IMR-90 (cell line): ENCODE results near the gene ETV6. TPM values are rescaled to one million over a fixed set of nuclear protein-coding genes. Genes with fewer than 3 reads are reported as not detected.
A peak's percentile ranks its signal among the peaks of the same experiment; 100 is the strongest.

ENCODE experiments used
- ATAC-seq: fragments of 200-7000 bp; cut with Tn5 transposase; 2 replicates; pipeline ENCODE4 v1.9.1; 2020; ENCODE audit warnings: low read depth, mild to moderate bottlenecking, moderate library complexity
- BruUV-seq: library from RNA; stranded (reverse); fragments of 400-500 nt; replicated peaks from 2 replicates; lab custom pipeline; 2021; lab: Mats Ljungman, UMichigan
- CTCF ChIA-PET: fragments of 300-600 bp; formaldehyde crosslinking; extraction: SDS; loops from one replicate; lab custom pipeline; 2021; ENCODE audit warnings: antibody characterized with exemption; lab: Yijun Ruan, JAX
- POLR2A ChIA-PET: fragments of 300-600 bp; sonication (Branson Sonifier 250); formaldehyde crosslinking; loops from one replicate; lab custom pipeline; 2022; ENCODE audit warnings: antibody characterized with exemption; ENCODE audit not compliant: unreplicated experiment; lab: Charles Lee
- DNase-seq: peaks from one replicate; pipeline ENCODE4 v3.0.0; 2013
- H2AFZ ChIP-seq: replicated peaks from 2 replicates; pipeline ENCODE3; 2013; ENCODE audit warnings: low read length, mild to moderate bottlenecking; ENCODE audit not compliant: poor library complexity
- H2AK5ac ChIP-seq: 2 replicates; pipeline ENCODE4 v1.6.1; 2013; ENCODE audit warnings: low read depth, low read length, inconsistent platforms
- H2AK9ac ChIP-seq: replicated peaks from 2 replicates; pipeline ENCODE3; 2013; ENCODE audit warnings: mild to moderate bottlenecking, low read depth, low read length, moderate library complexity; ENCODE audit not compliant: poor library complexity
- H2BK120ac ChIP-seq: 2 replicates; pipeline ENCODE4 v1.6.1; 2013; ENCODE audit warnings: low read depth, low read length, inconsistent platforms
- H2BK15ac ChIP-seq: 3 replicates; pipeline ENCODE4 v1.6.1; 2013; ENCODE audit warnings: low read depth, low read length, inconsistent platforms
- H2BK20ac ChIP-seq: 2 replicates; pipeline ENCODE4 v1.6.1; 2013; ENCODE audit warnings: low read depth, mild to moderate bottlenecking, inconsistent platforms, low read length, moderate library complexity
- H2BK5ac ChIP-seq: 2 replicates; pipeline ENCODE4 v1.6.1; 2013; ENCODE audit warnings: mild to moderate bottlenecking, low read depth, low read length, inconsistent platforms; ENCODE audit not compliant: poor library complexity, severe bottlenecking
- H3K14ac ChIP-seq: replicated peaks from 2 replicates; pipeline ENCODE4 v1.6.1; 2013; ENCODE audit warnings: low read depth, low read length, inconsistent platforms
- H3K18ac ChIP-seq: 2 replicates; pipeline ENCODE4 v1.6.1; 2013; ENCODE audit warnings: low read depth, low read length, control low read depth
- H3K23ac ChIP-seq: 2 replicates; pipeline ENCODE4 v1.6.1; 2013; ENCODE audit warnings: low read depth, low read length, inconsistent platforms
- H3K27ac ChIP-seq: 2 replicates; pipeline ENCODE4 v1.5.1; 2013; ENCODE audit warnings: mild to moderate bottlenecking, control low read depth, low read length; ENCODE audit not compliant: insufficient read depth
- H3K27me3 ChIP-seq: 2 replicates; pipeline ENCODE4 v1.6.1; 2013; ENCODE audit warnings: low read length; ENCODE audit not compliant: control insufficient read depth, insufficient read depth
- H3K36me3 ChIP-seq: 2 replicates; pipeline ENCODE4 v1.6.1; 2013; ENCODE audit warnings: low read length, mixed read lengths; ENCODE audit not compliant: control insufficient read depth, insufficient read depth
- H3K4ac ChIP-seq: 2 replicates; pipeline ENCODE4 v1.6.1; 2013; ENCODE audit warnings: low read depth, low read length, inconsistent platforms
- H3K4me1 ChIP-seq: 2 replicates; pipeline ENCODE4 v1.6.1; 2013; ENCODE audit warnings: low read length, mixed read lengths; ENCODE audit not compliant: control insufficient read depth, insufficient read depth
- H3K4me2 ChIP-seq: 2 replicates; pipeline ENCODE4 v1.6.1; 2013; ENCODE audit warnings: low read depth, mild to moderate bottlenecking, control low read depth, low read length, moderate library complexity
- H3K4me3 ChIP-seq: 2 replicates; pipeline ENCODE4 v1.5.1; 2013; ENCODE audit warnings: low read depth, mild to moderate bottlenecking, control low read depth, low read length, moderate library complexity; ENCODE audit not compliant: insufficient read depth
- H3K56ac ChIP-seq: 2 replicates; pipeline ENCODE4 v1.6.1; 2013; ENCODE audit warnings: low read length, inconsistent platforms; ENCODE audit not compliant: insufficient read depth; ENCODE audit errors: extremely low read depth
- H3K79me1 ChIP-seq, 2 experiments: 2 replicates each; pipeline ENCODE4 v1.6.1; 2013; ENCODE audit warnings: low read length in 2 of 2, inconsistent platforms in 1 of 2, low read depth in 1 of 2
- H3K9ac ChIP-seq: 2 replicates; pipeline ENCODE4 v1.6.1; 2013; ENCODE audit warnings: low read depth, low read length, control low read depth
- H3K9me1 ChIP-seq: 2 replicates; pipeline ENCODE4 v1.6.1; 2013; ENCODE audit warnings: low read length, inconsistent platforms; ENCODE audit not compliant: insufficient read depth
- H3K9me3 ChIP-seq: 2 replicates; pipeline ENCODE4 v1.6.1; 2013; ENCODE audit warnings: low read length; ENCODE audit not compliant: control insufficient read depth, insufficient read depth
- H4K20me1 ChIP-seq: 2 replicates; pipeline ENCODE4 v1.6.1; 2013; ENCODE audit warnings: low read length, inconsistent platforms; ENCODE audit not compliant: insufficient read depth
- H4K5ac ChIP-seq: 2 replicates; pipeline ENCODE4 v1.6.1; 2013; ENCODE audit warnings: mild to moderate bottlenecking, low read depth, low read length, control low read depth
- H4K8ac ChIP-seq, 2 experiments: 2 replicates each; pipeline ENCODE4 v1.6.1; 2013; ENCODE audit warnings: low read depth in 2 of 2, low read length in 2 of 2, control low read depth in 1 of 2, inconsistent platforms in 1 of 2
- H4K91ac ChIP-seq: 2 replicates; pipeline ENCODE4 v1.6.1; 2013; ENCODE audit warnings: low read depth, low read length, inconsistent platforms; ENCODE audit not compliant: insufficient read depth
- CEBPB ChIP-seq: IDR thresholded peaks from 2 replicates; pipeline ENCODE4 v1.6.1; 2012; ENCODE audit warnings: low read depth, low read length, improper control_type of control experiment
- CHD1 ChIP-seq: IDR thresholded peaks from 2 replicates; pipeline ENCODE4 v1.6.1; 2012; ENCODE audit warnings: low read depth, low read length, improper control_type of control experiment
- ELK1 ChIP-seq: fragments of 150-350 bp; IDR thresholded peaks from 2 replicates; pipeline ENCODE4 v1.6.1; 2016; ENCODE audit warnings: low read depth, mild to moderate bottlenecking, low read length, moderate library complexity, borderline replicate concordance
- FOS ChIP-seq: fragments of 150-350 bp; IDR thresholded peaks from 2 replicates; pipeline ENCODE4 v1.6.1; 2016; ENCODE audit warnings: low read depth, low read length
- MAFK ChIP-seq: IDR thresholded peaks from 2 replicates; pipeline ENCODE4 v1.6.1; 2012; ENCODE audit warnings: low read depth, low read length, improper control_type of control experiment
- MAZ ChIP-seq: IDR thresholded peaks from 2 replicates; pipeline ENCODE4 v1.6.1; 2012; ENCODE audit warnings: low read depth, mild to moderate bottlenecking, low read length, improper control_type of control experiment, moderate library complexity, borderline replicate concordance
- MXI1 ChIP-seq: IDR thresholded peaks from 2 replicates; pipeline ENCODE4 v1.6.1; 2012; ENCODE audit warnings: low read depth, mild to moderate bottlenecking, low read length, moderate library complexity, borderline replicate concordance
- NFE2L2 ChIP-seq: fragments of 150-350 bp; IDR thresholded peaks from 2 replicates; pipeline ENCODE4 v1.6.1; 2016; ENCODE audit warnings: low read depth, mild to moderate bottlenecking, low read length
- RAD21 ChIP-seq: IDR thresholded peaks from 2 replicates; pipeline ENCODE4 v1.6.1; 2012; ENCODE audit warnings: low read length, improper control_type of control experiment
- RCOR1 ChIP-seq: IDR thresholded peaks from 2 replicates; pipeline ENCODE4 v1.6.1; 2012; ENCODE audit warnings: mild to moderate bottlenecking, low read length, improper control_type of control experiment; ENCODE audit not compliant: insufficient replicate concordance
- RFX5 ChIP-seq: IDR thresholded peaks from 2 replicates; pipeline ENCODE4 v1.8.0; 2012; ENCODE audit warnings: low read depth, mild to moderate bottlenecking, low read length, moderate library complexity
- SMC3 ChIP-seq: fragments of 150-350 bp; IDR thresholded peaks from 2 replicates; pipeline ENCODE4 v1.6.1; 2016; ENCODE audit warnings: low read depth, mild to moderate bottlenecking, antibody characterized with exemption, low read length, moderate library complexity
- USF2 ChIP-seq: fragments of 150-350 bp; IDR thresholded peaks from 2 replicates; pipeline ENCODE4 v1.6.1; 2017; ENCODE audit warnings: mild to moderate bottlenecking, antibody characterized with exemption, low read length, low read depth
- WGBS, 2 experiments: methylation state at CpG; one replicate each; pipeline versions ENCODE4 v1.1.5 to v1.1.7; 2013; ENCODE audit warnings: missing lambda C conversion rate in 2 of 2; ENCODE audit not compliant: insufficient read length in 1 of 2; ENCODE audit errors: extremely low coverage in 2 of 2; 5-methylcytosine and 5-hydroxymethylcytosine counted together
- dilution Hi-C: fragments of 300-500 bp; cut with HindIII; formaldehyde crosslinking; loops from one replicate; pipeline ENCODE4 v1.14.3; 2018; ENCODE audit warnings: low sequenced_read_pairs; ENCODE audit not compliant: unreplicated experiment
- in situ Hi-C: fragments of 300-500 bp; cut with MboI; formaldehyde crosslinking; loops from 3 replicates; pipeline ENCODE4 v1.14.3; 2019; ENCODE audit warnings: low sequenced_read_pairs, inconsistent platforms, mixed read lengths
- intact Hi-C: fragments of 100-400 bp; cut with micrococcal nuclease; formaldehyde crosslinking; loops from 2 replicates; pipeline ENCODE4 v1.10.0; 2022
- polyA plus RNA-seq, 3 experiments: library from polyadenylated mRNA; depleted of rRNA; stranded (reverse); fragments of >200 nt; gene quantifications; 2 replicates each; pipeline ENCODE4 v1.2.3, GENCODE V29; 2012; ENCODE audit warnings: low replicate concordance in 1 of 3
- total RNA-seq: library from RNA; depleted of rRNA; stranded (reverse); fragments of >200 nt; gene quantifications from 2 replicates; pipeline ENCODE4 v1.2.3, GENCODE V29; 2012

ETV6 gene
- total and polyA plus RNA-seq, 2 of the 4 experiments (the other 2 are of a cell fraction) = 8.4 to 9.9 TPM

GRCh38 chr12:11882301-11883019 is 233.0 kb downstream of the ETV6 start:
- no peak for ATAC-seq
- dilution Hi-C loops = no loop called here
- POLR2A ChIA-PET = no interaction called here

More at GRCh38 chr12:11882301-11883019, 233.0 kb downstream of the ETV6 start:
- Histone ChIP-seq H3K9me1 (peaks cover 14% of the 10 kb centered on the region), H3K4ac (no peak overlapping the region), H3K4me1 (peaks cover 14% of the 10 kb centered on the region), H3K18ac (no peak overlapping the region), H3K4me3 (no peak overlapping the region), H2AK5ac (peak overlapping the region; percentile 0; the same call in 1 of the 2 replicates), H2BK15ac (no peak overlapping the region), H3K9me3 (no peaks in the 10 kb centered on the region), H3K9ac (no peak overlapping the region), H4K20me1 (peaks cover 4% of the 10 kb centered on the region; the same call in 1 of the 2 replicates), H2BK5ac (no peak overlapping the region), H3K14ac (no peak overlapping the region), H3K79me1 (peaks cover 22 to 66% of the 10 kb centered on the region in 2 experiments), H4K91ac (no peak overlapping the region), H3K36me3 (peaks cover 10% of the 10 kb centered on the region), H3K56ac (no peak overlapping the region), H3K27me3 (no peaks in the 10 kb centered on the region), H2AFZ (no peak overlapping the region), H2AK9ac (no peak overlapping the region), H3K27ac (no peak overlapping the region), H2BK20ac (no peak overlapping the region), H3K23ac (no peak overlapping the region), H3K4me2 (no peak overlapping the region), H2BK120ac (no peak overlapping the region), H4K5ac (no peak overlapping the region), H4K8ac (no peak overlapping the region)
- no TSS peak for BruUV-seq
- CTCF ChIA-PET = interaction anchor here (0.5 kb wide), 1 partner anchor 9 kb away, joined by 3 read pairs; no protein-coding TSS in a partner anchor
- no CpG with 5 or more reads among the region's 8 CpGs for WGBS, 2 experiments
- TF ChIP-seq USF2 = no peak
- TF ChIP-seq ELK1 = no peak
- TF ChIP-seq SMC3 = no peak
- no peak for TF ChIP-seq RCOR1
- TF ChIP-seq CEBPB = no peak
- TF ChIP-seq RAD21 = no peak
- TF ChIP-seq RFX5 = no peak
- no peak for TF ChIP-seq FOS
- TF ChIP-seq MXI1 = no peak
- TF ChIP-seq MAFK = no peak
- no peak for TF ChIP-seq MAZ
- TF ChIP-seq CHD1 = no peak
- no peak for TF ChIP-seq NFE2L2
- DNase-seq = no peak
- in situ Hi-C loops (no loop called here), intact Hi-C loops (no loop called here)
